Fibroblast of the conjunctiva (primary cell): ENCODE data around the gene OR14I1.
"Not testable (repeated sequence)": the region's sequence is repeated elsewhere in the genome, so short reads cannot be mapped to it uniquely, and the experiment has no call there.

Experiments
- DNase-seq: peaks from one replicate; pipeline ENCODE4 v3.0.0-alpha.2; 2010; ENCODE audit warnings: low read depth

The OR14I1 gene

GRCh38 chr1:248688527-248689298 is 13.9 kb downstream of the OR14I1 start:
- no peak for DNase-seq

GRCh38 chr1:248686815-248687214 is 15.8 kb downstream of the OR14I1 start:
- no peak for DNase-seq

GRCh38 chr1:248681651-248682050 is 20.9 kb downstream of the OR14I1 start:
- no peak for DNase-seq

GRCh38 chr1:248670003-248670402 is 32.6 kb downstream of the OR14I1 start:
- DNase-seq, result no peak

- not testable (repeated sequence) for DNase-seq
These were observed 38.9 kb downstream of the OR14I1 start for GRCh38 chr1:248663453-248664328.

- not testable (repeated sequence) for DNase-seq
These were observed 45.8 kb downstream of the OR14I1 start for GRCh38 chr1:248656797-248657196.

GRCh38 chr1:248655354-248655753 is 47.2 kb downstream of the OR14I1 start, which contains the start of gene OR2T27:
TSS of gene OR2T27 (minus strand) at chr1:248655528. CDS start at chr1:248650884, 4,644 bp downstream.
- DNase-seq, result not testable (repeated sequence)
